ENCODE data around the gene MAFG. TPM values are rescaled to one million over a fixed set of nuclear protein-coding genes. Genes with fewer than 3 reads are reported as not detected.

Gene MAFG
- total and polyA plus RNA-seq, 2 experiments from 2014 or later: 21.3 to 28.5 TPM

DNA sequence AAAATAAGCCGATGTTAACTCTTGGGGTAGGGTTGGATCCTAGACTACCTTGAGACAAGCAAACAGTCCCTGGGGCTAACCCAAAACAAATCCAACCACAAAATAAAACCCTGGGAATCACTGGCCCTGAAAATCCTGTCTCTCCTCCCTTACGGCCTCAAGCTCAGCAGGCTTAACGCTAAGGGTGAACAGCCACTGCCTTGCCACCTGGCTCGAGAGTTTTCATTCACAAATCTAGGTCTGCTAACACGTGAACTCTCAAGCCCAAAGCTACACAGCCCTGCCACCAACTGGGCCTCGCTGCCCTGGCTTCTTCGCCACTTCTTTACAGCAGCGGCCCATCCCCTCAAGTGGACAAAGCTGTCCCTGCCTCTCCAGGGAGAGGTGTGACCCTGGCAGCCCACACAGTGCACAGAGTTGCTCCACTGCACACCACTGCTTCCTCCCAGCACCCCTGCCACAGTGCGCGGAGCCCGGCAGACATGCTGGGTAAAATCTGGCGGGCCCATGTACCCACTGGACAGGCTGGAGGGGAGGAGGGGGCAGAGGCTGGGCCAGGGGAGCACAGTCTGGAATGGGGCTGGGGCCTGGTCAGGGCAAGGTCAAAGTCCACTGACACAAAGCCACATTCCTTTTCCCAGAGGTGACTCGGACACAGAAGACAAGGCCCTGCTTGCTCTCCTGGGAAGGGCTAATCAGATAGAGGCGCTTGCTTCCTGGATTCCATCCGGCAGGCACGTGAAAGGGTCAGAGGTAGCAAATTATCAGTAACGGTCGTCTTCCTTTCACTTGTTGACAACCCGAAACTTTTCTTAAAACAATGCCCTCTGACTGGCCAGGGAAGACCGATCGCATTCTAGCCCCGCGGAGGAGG lies 17.3 kb downstream of the MAFG start:
- no peaks in the 10 kb centered on the region for H3K36me3 ChIP-seq (replicated peaks; ENCODE audit: insufficient read depth, low read depth)
- H3K4me1 ChIP-seq (ENCODE audit: insufficient read depth): peaks cover 18% of the 10 kb centered on the region
- H3K4me2 ChIP-seq: peak overlapping the region; percentile 98
- H3K27me3 ChIP-seq: no peaks in the 10 kb centered on the region
- H2AFZ ChIP-seq: no peak overlapping the region
- peak overlapping the region; percentile 66 for H3K4me3 ChIP-seq
- peak; percentile 74 for DNase-seq (ENCODE audit: low spot score)
- H3K27ac ChIP-seq: peak overlapping the region; percentile 88
- H3K9me2 ChIP-seq (replicated peaks; ENCODE audit: insufficient read depth): no peaks in the 10 kb centered on the region
- TF ChIP-seq EZH2phosphoT487 (IDR thresholded peaks at IDR 0.05; ENCODE audit: low read depth, severe bottlenecking, unreplicated experiment) (no peak), EZH2 (IDR thresholded peaks at IDR 0.05; ENCODE audit: borderline replicate concordance) (no peak)
- TF ChIP-seq, protein P1, sequence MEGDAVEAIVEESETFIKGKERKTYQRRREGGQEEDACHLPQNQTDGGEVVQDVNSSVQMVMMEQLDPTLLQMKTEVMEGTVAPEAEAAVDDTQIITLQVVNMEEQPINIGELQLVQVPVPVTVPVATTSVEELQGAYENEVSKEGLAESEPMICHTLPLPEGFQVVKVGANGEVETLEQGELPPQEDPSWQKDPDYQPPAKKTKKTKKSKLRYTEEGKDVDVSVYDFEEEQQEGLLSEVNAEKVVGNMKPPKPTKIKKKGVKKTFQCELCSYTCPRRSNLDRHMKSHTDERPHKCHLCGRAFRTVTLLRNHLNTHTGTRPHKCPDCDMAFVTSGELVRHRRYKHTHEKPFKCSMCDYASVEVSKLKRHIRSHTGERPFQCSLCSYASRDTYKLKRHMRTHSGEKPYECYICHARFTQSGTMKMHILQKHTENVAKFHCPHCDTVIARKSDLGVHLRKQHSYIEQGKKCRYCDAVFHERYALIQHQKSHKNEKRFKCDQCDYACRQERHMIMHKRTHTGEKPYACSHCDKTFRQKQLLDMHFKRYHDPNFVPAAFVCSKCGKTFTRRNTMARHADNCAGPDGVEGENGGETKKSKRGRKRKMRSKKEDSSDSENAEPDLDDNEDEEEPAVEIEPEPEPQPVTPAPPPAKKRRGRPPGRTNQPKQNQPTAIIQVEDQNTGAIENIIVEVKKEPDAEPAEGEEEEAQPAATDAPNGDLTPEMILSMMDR (IDR thresholded peaks at IDR 0.05; ENCODE audit: poor library complexity): no peak
- 34% methylated on average over 22 of the region's 23 CpGs for WGBS (ENCODE audit: low lambda C conversion rate, missing lambda C conversion rate)
- peaks cover 24% of the 10 kb centered on the region for H3K79me2 ChIP-seq
- H3K9me3 ChIP-seq (ENCODE audit: low read depth): no peaks in the 10 kb centered on the region
- peaks cover 4% of the 10 kb centered on the region for H4K20me1 ChIP-seq (ENCODE audit: insufficient read depth, poor library complexity, severe bottlenecking)

DNA sequence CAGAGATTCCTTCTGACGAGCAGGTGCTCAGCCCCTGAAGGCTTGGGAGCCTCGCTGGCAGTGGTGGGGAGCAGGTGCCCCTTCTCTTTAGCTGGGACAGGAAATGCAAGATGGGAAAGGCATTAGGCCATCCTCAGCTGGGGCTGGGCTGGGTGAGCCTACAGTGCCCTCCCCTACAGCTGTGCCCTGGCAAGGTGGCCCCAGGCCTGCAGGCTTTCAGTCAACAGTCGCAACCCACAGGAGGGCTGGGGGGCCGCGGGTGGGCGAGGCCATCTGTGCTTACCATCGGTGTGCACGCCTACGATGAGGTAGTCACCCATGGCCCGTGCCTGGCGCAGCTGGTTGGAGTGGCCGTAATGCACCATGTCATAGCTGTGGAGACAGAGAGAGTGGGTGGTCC lies 18.3 kb downstream of the MAFG start:
- H3K27me3 ChIP-seq: no peaks in the 10 kb centered on the region
- H3K4me1 ChIP-seq (ENCODE audit: insufficient read depth): peaks cover 18% of the 10 kb centered on the region
- DNase-seq (ENCODE audit: low spot score): no peak
- no peak overlapping the region for H2AFZ ChIP-seq
- no peak for TF ChIP-seq EZH2phosphoT487 (IDR thresholded peaks at IDR 0.05; ENCODE audit: low read depth, severe bottlenecking, unreplicated experiment)
- TF ChIP-seq, protein P1 (IDR thresholded peaks at IDR 0.05; ENCODE audit: poor library complexity): no peak
- no peak for TF ChIP-seq EZH2 (IDR thresholded peaks at IDR 0.05; ENCODE audit: borderline replicate concordance)
- no peaks in the 10 kb centered on the region for H3K9me3 ChIP-seq (ENCODE audit: low read depth)
- H3K4me2 ChIP-seq: peak overlapping the region; percentile 98
- peaks cover 18% of the 10 kb centered on the region for H3K79me2 ChIP-seq
- H3K27ac ChIP-seq: no peak overlapping the region
- no peaks in the 10 kb centered on the region for H3K9me2 ChIP-seq (replicated peaks; ENCODE audit: insufficient read depth)
- H3K4me3 ChIP-seq: no peak overlapping the region
- no peaks in the 10 kb centered on the region for H3K36me3 ChIP-seq (replicated peaks; ENCODE audit: insufficient read depth, low read depth)
- H4K20me1 ChIP-seq (ENCODE audit: insufficient read depth, poor library complexity, severe bottlenecking): peaks cover 4% of the 10 kb centered on the region
- WGBS (ENCODE audit: low lambda C conversion rate, missing lambda C conversion rate): 98% methylated on average over 12 of the region's 12 CpGs

DNA sequence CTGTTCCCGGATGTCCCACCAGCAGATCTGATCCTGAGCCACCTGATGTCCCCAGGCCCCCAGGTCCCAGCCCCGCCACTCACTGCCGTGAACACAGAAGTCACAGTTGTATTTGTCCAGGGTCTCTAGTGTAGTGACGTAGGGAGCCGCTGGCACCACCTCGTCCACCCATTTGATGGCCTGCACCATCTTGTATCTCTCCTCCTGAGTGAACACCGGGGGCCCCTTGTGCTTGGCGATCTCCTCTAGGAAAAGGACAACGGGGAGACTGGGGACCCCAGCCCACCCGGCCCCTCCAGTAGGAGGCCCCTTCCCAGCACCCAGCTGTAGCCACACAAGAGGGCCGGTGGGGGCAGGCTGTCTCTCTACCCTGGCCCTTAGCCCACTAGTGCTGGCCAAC lies 18.7 kb downstream of the MAFG start:
- Histone ChIP-seq H3K4me2 (no peak overlapping the region), H3K27ac (no peak overlapping the region), H3K79me2 (peaks cover 18% of the 10 kb centered on the region), H4K20me1 (ENCODE audit: insufficient read depth, poor library complexity, severe bottlenecking) (peaks cover 4% of the 10 kb centered on the region), H3K36me3 (replicated peaks; ENCODE audit: insufficient read depth, low read depth) (no peaks in the 10 kb centered on the region), H3K9me2 (replicated peaks; ENCODE audit: insufficient read depth) (no peaks in the 10 kb centered on the region), H3K4me1 (ENCODE audit: insufficient read depth) (peaks cover 18% of the 10 kb centered on the region), H3K4me3 (no peak overlapping the region), H2AFZ (no peak overlapping the region), H3K9me3 (ENCODE audit: low read depth) (no peaks in the 10 kb centered on the region), H3K27me3 (no peaks in the 10 kb centered on the region)
- TF ChIP-seq, protein P1 (IDR thresholded peaks at IDR 0.05; ENCODE audit: poor library complexity): no peak
- TF ChIP-seq EZH2phosphoT487 (IDR thresholded peaks at IDR 0.05; ENCODE audit: low read depth, severe bottlenecking, unreplicated experiment): no peak
- no peak for TF ChIP-seq EZH2 (IDR thresholded peaks at IDR 0.05; ENCODE audit: borderline replicate concordance)
- WGBS (ENCODE audit: low lambda C conversion rate, missing lambda C conversion rate): 96% methylated on average over 9 of the region's 11 CpGs
- DNase-seq (ENCODE audit: low spot score): no peak

Data from hepatocyte (in vitro differentiated cells).